Astrocyte of the cerebellum (primary cell): ENCODE measurements around the gene GHR.
"Not testable (repeated sequence)": the region's sequence is repeated elsewhere in the genome, so short reads cannot be mapped to it uniquely, and the experiment has no call there.

Experiments used
- DNase-seq: peaks from one replicate; pipeline ENCODE4 v3.0.0-alpha.2; 2011; ENCODE audit warnings: low read depth
- H3K4me3 ChIP-seq: 2 replicates; pipeline ENCODE4 v1.5.1; 2011; ENCODE audit warnings: mild to moderate bottlenecking, low read depth, low read length, moderate library complexity
- CTCF ChIP-seq: IDR thresholded peaks from 2 replicates; pipeline ENCODE4 v1.5.1; 2012; ENCODE audit warnings: low read length, low read depth, moderate library complexity, mild to moderate bottlenecking; ENCODE audit errors: missing control alignments
- in situ Hi-C: cut with HindIII; loops from 2 replicates; pipeline ENCODE4 v1.10.0; 2017; ENCODE audit warnings: low sequenced_read_pairs

The GHR gene

DNA sequence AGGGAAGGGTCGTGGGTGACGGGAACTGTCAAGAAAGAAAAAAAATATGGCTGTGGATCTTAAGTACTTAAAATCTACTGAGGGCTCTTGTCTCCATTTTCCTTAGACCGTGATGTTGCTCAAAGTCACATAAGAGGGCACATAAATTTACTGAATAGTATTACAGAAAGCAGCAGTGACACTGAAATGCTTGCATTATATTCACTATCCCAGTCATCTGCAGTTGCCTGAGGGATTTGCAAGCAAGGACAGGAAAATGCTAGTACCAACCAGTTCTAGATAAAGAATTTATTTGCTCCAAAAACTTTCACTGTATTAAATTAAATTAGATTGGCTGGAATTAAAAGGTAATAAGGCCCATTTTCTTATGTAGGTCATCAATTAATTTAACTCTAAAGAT, 226.8 kb downstream of the GHR start:
- TF ChIP-seq CTCF, result no peak
- no peak for DNase-seq
- in situ Hi-C loops, result no loop called here
- no peak overlapping the region for H3K4me3 ChIP-seq

- no peak for TF ChIP-seq CTCF
- no peak overlapping the region for H3K4me3 ChIP-seq
- in situ Hi-C loops, result no loop called here
- no peak for DNase-seq
Measured at GRCh38 chr5:42653705-42654104, 230.5 kb downstream of the GHR start.

GRCh38 chr5:42654645-42655044, 231.4 kb downstream of the GHR start:
- H3K4me3 ChIP-seq, result no peak overlapping the region
- DNase-seq, result no peak
- in situ Hi-C loops, result no loop called here
- TF ChIP-seq CTCF, result no peak

DNA sequence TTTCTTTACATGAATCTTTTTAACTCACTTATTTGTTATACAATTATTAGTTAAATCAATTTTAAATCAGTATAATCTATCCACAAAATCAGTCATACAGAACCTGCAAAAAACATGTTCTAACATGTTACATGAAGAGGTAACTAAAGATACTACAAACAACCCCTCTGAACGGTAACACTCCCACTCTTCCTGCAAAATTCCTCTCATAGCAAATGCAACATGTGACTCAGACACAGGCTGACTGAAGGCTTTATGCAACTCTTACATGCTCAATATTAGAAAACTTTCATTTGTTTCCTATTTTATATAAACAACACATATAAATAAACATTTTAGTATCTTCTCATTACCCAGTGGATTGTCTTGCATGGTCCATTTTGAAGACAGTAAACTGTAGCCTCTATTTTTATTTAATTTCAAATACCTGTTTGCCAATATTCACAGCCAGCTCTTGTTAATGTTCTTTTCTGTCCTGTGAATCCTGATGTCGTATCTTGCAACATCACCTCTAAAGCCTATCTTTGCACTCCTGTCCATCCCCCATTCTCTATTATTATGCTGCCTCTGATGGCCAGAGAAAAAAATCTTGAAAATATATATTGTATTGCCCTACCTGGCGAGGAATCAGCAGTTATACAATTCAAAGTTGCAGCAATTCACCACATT, 232.9 kb downstream of the GHR start:
- in situ Hi-C loops, result no loop called here
- no peak overlapping the region for H3K4me3 ChIP-seq
- no peak for DNase-seq
- no peak for TF ChIP-seq CTCF

DNA sequence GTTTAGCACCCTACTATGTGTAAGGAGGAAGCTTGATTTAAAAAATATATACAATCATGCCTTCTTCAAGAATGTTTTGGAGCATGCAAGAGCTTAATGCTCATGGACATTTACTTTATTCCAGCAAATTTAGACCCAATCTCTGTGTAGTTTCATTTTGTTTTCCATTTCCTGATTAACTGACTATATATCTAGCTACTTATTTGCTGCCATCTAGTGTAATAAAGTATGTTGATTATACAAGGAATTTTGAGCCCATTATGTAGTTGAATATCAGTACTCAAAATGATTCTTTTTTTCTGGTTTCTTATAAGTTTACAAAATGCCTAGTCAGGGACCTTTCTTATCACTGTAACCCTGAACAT, 233.4 kb downstream of the GHR start:
- no peak for TF ChIP-seq CTCF
- no peak overlapping the region for H3K4me3 ChIP-seq
- in situ Hi-C loops, result no loop called here
- no peak for DNase-seq

DNA sequence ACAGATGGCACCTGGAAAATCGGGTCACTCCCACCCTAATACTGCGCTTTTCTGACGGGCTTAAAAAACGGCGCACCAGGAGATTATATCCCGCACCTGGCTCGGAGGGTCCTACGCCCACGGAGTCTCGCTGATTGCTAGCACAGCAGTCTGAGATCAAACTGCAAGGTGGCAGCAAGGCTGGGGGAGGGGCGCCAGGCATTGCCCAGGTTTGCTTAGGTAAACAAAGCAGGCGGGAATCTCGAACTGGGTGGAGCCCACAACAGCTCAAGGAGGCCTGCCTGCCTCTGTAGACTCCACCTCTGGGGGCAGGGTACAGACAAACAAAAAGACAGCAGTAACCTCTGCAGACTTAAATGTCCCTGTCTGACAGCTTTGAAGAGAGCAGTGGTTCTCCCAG, 236.6 kb downstream of the GHR start:
- H3K4me3 ChIP-seq, in situ Hi-C loops, DNase-seq: not testable (repeated sequence)

GRCh38 chr5:42665857-42666256, 242.6 kb downstream of the GHR start:
- TF ChIP-seq CTCF, result no peak
- in situ Hi-C loops, result no loop called here
- DNase-seq, result no peak
- H3K4me3 ChIP-seq, result no peak overlapping the region
